ENCODE measurements around the gene PTPRT.

GRCh38 chr20:42894483-42894882 is 295.2 kb downstream of the PTPRT start:
- no peak for TF ChIP-seq CTCF (IDR thresholded peaks at IDR 0.05)
- no peak for TF ChIP-seq POLR2A (IDR thresholded peaks at IDR 0.05)

Data from Peyer's patch (tissue), 4 donors.